GM19372 (cell line): Measurements from ENCODE around the gene MYO7B.

Experiments used
- ATAC-seq: cut with Tn5 transposase; IDR thresholded peaks from one replicate; pipeline ENCODE4 v1.9.1; 2021; ENCODE audit warnings: mild to moderate bottlenecking, low read depth, moderate library complexity; ENCODE audit not compliant: unreplicated experiment

MYO7B gene

GRCh38 chr2:127621981-127622431 lies 86.5 kb downstream of the MYO7B start:
- no peak for ATAC-seq

GRCh38 chr2:127622561-127623387 lies 87.3 kb downstream of the MYO7B start:
- ATAC-seq = no peak

GRCh38 chr2:127623388-127624319 lies 88.2 kb downstream of the MYO7B start:
- no peak for ATAC-seq

GRCh38 chr2:127624320-127624755 lies 88.9 kb downstream of the MYO7B start:
- ATAC-seq = no peak

- no peak for ATAC-seq
These were observed 89.5 kb downstream of the MYO7B start for GRCh38 chr2:127624756-127625571.

DNA sequence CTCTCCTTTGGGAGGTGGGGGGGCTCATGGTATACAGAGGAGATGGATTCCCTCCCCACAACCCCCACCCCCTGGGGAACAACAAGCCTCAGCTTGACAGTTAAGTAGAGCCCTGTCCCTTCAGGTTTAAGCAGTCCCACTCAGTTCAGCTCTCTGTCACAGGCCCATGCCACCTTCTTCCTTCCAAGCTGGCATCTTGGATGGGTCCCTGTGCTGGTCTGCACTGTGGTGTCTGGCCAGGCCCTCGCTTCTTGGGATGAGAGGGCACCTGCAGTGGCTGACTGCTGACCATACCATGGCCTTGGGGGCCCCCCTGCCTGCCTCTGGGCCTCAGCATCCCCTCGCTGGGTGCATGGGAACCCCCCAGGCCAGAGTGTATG lies 90.1 kb downstream of the MYO7B start:
- ATAC-seq = no peak

- no peak for ATAC-seq
These were observed 90.7 kb downstream of the MYO7B start for GRCh38 chr2:127626175-127626574.

DNA sequence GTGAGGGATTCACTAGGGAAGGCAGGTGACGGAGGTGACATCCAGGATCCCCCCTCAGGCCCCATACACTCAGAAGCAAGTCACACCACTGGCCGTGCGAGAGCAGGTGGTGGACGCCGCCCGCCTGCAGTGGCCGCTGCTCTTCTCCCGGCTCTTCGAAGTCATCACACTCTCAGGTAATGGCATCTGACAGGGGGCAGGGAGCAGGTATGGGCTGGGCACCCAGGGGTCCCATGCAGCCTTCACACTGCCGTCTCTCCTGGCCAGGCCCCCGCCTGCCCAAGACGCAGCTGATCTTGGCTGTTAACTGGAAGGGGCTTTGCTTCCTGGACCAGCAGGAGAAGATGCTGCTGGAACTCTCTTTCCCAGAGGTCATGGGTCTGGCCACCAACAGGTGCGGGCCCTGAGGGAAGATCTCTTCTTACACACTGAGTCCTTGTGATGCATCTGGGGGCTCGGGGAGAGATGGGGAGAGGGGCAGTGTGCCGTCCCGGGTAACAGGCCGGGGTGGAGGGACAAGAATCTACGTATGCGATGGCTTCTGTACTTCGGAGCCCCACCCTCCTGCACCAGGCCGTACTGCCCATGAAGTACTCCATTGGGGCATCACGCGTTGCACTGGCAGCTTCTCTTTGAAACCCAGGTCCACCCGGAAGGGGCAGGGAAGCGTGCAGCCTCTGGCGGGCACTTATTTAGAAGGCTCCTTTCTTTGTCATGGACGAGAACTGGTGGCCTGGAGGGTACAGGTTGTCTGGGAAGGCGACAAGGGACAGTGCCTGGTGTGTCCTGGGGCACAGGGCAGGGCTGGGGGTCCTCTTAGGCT lies 91.6 kb downstream of the MYO7B start:
- no peak for ATAC-seq

DNA sequence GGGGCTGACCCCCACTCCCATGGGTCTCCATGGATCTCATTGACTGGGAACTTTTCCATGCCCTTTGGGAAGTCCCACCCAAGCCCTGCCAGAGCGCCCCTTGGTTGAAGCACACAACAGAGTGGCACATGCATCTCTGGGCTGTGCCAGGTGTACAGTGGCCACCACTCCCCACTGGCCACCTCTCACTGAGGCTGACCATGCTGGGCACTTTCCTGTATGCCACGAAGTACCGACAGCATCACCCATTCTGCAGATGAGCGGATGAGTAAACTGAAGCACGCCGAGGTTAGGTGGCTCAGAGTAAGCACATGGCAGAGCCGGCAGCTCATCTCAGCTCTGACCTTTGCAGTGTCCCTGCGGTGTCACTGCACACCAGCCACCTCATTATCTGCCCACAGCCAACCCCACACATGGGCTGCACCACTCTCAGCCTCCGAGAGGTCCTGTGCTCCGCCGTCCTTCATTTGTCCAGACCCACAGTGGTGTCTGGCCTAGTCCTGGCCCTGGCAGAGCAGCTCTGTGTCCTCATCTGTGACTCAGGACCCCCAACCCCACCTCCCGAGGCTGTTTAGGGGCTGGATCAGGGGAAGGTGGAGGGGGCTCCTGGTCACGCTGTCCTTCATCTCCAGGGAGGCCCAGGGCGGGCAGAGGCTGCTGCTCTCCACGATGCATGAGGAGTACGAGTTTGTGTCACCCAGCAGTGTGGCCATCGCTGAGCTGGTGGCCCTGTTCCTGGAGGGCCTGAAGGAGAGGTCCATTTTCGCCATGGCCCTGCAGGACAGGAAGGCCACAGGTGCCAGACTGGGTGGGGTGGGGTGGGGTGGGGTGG lies 92.5 kb downstream of the MYO7B start:
- ATAC-seq = no peak

DNA sequence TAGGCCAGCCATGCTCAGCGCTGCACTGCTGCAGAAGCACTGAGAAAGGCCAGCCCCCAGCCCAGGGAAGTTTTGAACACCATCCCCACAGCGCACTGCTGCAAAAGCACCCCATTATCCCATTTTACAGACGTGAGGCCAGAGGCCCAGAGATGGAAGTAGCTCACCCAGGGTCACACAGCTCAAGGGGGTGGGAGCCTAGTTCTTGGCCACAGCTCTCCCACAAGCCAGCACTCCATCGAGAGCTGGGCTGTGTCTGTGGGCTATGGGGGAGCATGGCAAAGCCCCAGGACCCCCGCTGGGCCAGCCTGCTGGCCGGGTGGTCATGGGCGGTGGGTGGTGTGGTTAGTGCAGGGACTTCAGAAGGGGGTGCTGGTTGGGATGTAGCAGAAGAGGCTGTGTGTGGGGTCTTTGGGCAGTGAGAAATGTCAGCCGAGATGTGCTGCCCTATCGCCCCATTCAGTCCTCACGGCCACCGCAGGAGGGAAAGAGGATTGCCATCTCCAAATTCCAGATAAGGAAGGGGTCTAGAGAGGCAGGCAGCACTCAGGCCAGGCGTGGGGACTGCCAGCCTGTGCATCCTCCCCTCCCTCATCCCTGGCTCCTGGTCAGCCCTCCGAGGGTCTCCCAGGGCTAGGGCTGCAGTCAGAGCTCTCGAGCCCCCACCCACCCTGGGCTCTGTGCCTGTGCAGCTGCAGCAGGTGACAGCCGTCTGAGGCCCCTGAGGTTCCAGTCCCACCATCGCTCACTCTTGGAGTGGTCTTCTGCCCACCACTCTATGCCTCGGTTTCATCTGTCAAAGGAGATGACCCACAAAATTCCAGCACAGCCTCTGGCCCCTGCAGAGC lies 93.5 kb downstream of the MYO7B start:
- ATAC-seq = no peak

GRCh38 chr2:127629637-127630036 lies 94.2 kb downstream of the MYO7B start:
- ATAC-seq = no peak

DNA sequence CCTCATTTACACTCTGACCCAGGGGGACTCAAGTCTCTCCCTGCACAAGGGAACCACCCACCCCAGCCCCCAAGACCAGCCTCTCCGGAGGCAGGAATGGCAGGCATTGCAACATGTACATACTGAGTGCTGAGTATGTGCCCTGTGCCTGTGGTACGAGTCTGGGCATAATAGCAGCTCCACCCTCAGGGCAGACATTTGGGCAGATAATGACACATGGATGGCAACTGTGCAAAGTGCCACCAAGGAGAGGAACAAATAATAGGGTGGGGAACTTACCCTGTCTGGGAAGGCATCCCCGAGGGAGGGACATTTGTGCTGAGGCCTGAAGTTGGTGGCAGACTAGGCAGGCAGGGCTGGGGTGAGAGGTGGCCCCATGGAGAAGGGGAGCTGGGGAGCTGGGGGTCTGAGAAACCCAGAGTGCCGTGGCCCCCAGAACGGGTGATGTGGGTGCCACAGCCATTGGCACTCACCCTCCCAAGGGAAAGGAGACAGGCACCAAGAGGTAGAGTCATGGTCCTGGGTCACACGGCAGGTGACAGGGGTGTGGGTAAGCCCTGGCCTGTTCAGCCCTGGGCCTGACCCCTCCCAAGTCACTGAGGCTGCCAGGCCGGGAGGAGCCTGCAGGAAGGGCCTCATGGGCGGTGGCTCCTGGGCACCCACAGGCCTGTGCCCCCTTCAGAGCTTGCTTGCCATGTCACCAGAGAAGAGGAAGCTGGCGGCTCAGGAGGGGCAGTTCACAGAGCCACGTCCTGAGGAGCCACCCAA lies 94.8 kb downstream of the MYO7B start:
- no peak for ATAC-seq

DNA sequence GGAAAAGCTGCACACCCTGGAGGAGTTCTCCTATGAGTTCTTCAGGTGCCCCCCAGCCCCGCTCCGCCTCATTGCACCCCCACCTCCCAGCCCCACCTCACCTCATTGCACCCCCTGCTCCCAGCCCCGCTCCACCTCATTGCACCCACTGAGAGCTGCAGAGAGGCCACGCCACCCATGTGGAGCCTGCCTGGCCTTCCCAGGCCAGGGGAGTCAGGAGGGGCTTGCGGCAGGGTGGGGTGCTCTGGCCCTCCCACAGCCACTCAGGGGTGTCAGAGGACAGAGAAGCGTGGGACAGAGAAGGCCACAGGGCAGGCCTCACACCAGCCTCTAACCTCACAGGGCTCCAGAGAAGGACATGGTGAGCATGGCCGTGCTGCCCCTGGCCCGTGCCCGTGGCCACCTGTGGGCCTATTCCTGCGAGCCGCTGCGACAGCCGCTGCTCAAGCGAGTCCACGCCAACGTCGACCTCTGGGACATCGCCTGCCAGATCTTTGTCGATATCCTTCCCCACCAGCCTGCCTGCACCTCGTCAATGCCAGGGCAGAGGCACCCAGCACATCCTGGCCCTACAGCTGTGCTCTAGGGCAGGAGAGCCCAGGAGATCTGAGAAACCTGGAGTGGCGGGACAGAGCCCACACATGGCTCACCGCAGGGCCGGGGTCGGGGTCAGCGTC lies 95.5 kb downstream of the MYO7B start:
- ATAC-seq = no peak

GRCh38 chr2:127631541-127631996 lies 96.1 kb downstream of the MYO7B start:
- no peak for ATAC-seq

DNA sequence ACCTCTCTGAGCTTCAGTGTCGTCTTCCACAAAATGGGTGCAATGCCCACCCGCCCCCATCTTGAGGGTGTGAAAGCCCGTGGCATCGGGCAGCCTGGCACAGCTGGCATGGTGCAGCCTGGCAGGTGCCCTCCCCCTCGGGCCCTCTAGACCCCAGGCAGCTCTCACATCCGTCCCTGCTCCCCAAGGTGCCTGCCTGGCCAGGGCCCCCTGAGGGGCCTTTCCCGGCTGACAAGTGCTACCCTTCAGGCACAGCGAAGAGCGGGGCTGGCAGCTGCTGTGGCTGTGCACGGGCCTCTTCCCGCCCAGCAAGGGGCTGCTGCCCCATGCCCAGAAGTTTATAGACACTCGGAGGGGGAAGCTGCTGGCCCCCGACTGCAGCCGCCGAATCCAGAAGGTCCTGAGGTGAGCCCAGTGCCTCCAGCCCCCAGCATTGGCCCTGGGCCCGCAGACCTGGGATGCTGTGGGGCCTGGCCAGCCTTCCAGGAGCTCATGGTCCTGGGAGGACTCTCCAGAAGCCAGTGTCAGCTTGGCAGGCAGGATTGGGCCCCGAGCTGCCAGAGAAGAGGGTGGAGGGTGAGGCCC lies 96.6 kb downstream of the MYO7B start:
- no peak for ATAC-seq
